Measurements from ENCODE around the gene AP3D1. TPM values are rescaled to one million over a fixed set of nuclear protein-coding genes. Genes with fewer than 3 reads are reported as not detected.

Gene AP3D1
- total RNA-seq, 2 experiments from 2014 or later = 80.0 to 99.8 TPM

DNA sequence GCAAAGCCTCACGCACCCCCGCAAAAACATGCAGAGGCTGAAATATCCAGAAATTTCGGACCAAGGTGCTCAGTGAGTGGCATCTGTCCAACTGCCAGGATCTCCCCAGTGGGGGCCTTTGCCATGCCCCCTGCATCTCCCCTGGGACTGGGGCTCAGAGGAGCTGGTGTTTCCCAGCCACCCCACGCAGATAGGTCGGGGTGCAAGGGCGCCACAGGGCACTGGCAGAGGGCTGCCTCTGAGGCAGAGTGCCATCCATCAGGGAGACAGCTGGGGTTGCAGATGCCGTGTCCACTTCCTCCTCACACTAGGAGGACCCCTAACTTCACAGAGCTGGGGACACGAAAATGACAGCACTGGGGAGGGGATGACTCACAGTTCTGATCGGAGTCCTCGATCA lies 28.4 kb downstream of the AP3D1 start:
- no peaks in the 10 kb centered on the region for H3K9me3 ChIP-seq (ENCODE audit: low read length)
- H3K4me3 ChIP-seq (ENCODE audit: low read depth, low read length, poor library complexity, severe bottlenecking) = no peak overlapping the region
- no peaks in the 10 kb centered on the region for H3K79me2 ChIP-seq (ENCODE audit: insufficient read depth, low read depth, low read length)
- H3K27ac ChIP-seq (ENCODE audit: low read depth, low read length, poor library complexity, severe bottlenecking) = no peak overlapping the region
- H3K9me2 ChIP-seq (ENCODE audit: insufficient read depth, low read length) = no peaks in the 10 kb centered on the region
- peaks cover 91% of the 10 kb centered on the region for H3K36me3 ChIP-seq (ENCODE audit: insufficient read depth, low read length)
- intact Hi-C loops (cut with micrococcal nuclease; ENCODE audit: unreplicated experiment) = no loop called here
- H4K20me1 ChIP-seq (ENCODE audit: insufficient read depth, low read length) = no peaks in the 10 kb centered on the region
- ChIA-PET CTCF (ENCODE audit: unreplicated experiment) (no interaction called here), POLR2A (no interaction called here)
- H3K4me1 ChIP-seq (ENCODE audit: insufficient read depth, low read length, poor library complexity, severe bottlenecking) = no peaks in the 10 kb centered on the region
- no peak for TF ChIP-seq EZH2phosphoT487 (IDR thresholded peaks at IDR 0.05; ENCODE audit: borderline replicate concordance, low read depth, low read length)
- TF ChIP-seq, protein P1, sequence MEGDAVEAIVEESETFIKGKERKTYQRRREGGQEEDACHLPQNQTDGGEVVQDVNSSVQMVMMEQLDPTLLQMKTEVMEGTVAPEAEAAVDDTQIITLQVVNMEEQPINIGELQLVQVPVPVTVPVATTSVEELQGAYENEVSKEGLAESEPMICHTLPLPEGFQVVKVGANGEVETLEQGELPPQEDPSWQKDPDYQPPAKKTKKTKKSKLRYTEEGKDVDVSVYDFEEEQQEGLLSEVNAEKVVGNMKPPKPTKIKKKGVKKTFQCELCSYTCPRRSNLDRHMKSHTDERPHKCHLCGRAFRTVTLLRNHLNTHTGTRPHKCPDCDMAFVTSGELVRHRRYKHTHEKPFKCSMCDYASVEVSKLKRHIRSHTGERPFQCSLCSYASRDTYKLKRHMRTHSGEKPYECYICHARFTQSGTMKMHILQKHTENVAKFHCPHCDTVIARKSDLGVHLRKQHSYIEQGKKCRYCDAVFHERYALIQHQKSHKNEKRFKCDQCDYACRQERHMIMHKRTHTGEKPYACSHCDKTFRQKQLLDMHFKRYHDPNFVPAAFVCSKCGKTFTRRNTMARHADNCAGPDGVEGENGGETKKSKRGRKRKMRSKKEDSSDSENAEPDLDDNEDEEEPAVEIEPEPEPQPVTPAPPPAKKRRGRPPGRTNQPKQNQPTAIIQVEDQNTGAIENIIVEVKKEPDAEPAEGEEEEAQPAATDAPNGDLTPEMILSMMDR (conservative IDR thresholded peaks at IDR 0.05; ENCODE audit: low read length) = no peak
- no peak overlapping the region for H2AFZ ChIP-seq (ENCODE audit: low read length)
- DNase-seq (ENCODE audit: low spot score) = no peak
- no peak overlapping the region for H3K4me2 ChIP-seq (ENCODE audit: low read length)
- no TSS peak for BruUV-seq (replicated peaks)

DNA sequence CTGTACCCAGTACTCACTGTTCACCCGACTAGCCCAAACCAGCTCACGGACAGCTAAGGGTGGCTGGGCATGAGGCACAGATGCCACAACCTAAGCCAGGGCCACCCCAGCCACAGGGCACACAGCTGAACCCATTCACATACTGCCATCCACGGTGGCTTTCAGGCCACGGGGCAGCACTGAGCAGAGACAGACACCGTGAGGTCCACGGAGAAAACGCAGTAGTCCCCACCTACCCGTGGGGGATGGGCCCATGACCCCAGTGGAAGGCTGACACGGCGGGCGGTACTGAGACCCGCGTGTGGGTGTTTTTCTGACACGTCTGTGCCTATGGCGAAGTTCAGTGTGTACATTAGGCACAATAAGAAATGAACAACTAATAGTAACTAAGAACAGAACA lies 29.1 kb downstream of the AP3D1 start:
- no TSS peak for BruUV-seq (replicated peaks)
- no peak overlapping the region for H3K4me2 ChIP-seq (ENCODE audit: low read length)
- H3K9me2 ChIP-seq (ENCODE audit: insufficient read depth, low read length) = no peaks in the 10 kb centered on the region
- H4K20me1 ChIP-seq (ENCODE audit: insufficient read depth, low read length) = no peaks in the 10 kb centered on the region
- H3K79me2 ChIP-seq (ENCODE audit: insufficient read depth, low read depth, low read length) = no peaks in the 10 kb centered on the region
- no peak overlapping the region for H3K4me3 ChIP-seq (ENCODE audit: low read depth, low read length, poor library complexity, severe bottlenecking)
- no peaks in the 10 kb centered on the region for H3K4me1 ChIP-seq (ENCODE audit: insufficient read depth, low read length, poor library complexity, severe bottlenecking)
- H3K27ac ChIP-seq (ENCODE audit: low read depth, low read length, poor library complexity, severe bottlenecking) = no peak overlapping the region
- H3K36me3 ChIP-seq (ENCODE audit: insufficient read depth, low read length) = peaks cover 91% of the 10 kb centered on the region
- DNase-seq (ENCODE audit: low spot score) = no peak
- ChIA-PET POLR2A (interaction anchor here (0.5 kb wide), 1 partner anchor 117 kb away, joined by 3 read pairs; no protein-coding TSS in a partner anchor), CTCF (ENCODE audit: unreplicated experiment) (no interaction called here)
- no peaks in the 10 kb centered on the region for H3K9me3 ChIP-seq (ENCODE audit: low read length)
- TF ChIP-seq EZH2phosphoT487 (IDR thresholded peaks at IDR 0.05; ENCODE audit: borderline replicate concordance, low read depth, low read length) = no peak
- TF ChIP-seq, protein P1 (conservative IDR thresholded peaks at IDR 0.05; ENCODE audit: low read length) = no peak
- H2AFZ ChIP-seq (ENCODE audit: low read length) = no peak overlapping the region
- intact Hi-C loops (cut with micrococcal nuclease; ENCODE audit: unreplicated experiment) = no loop called here

GRCh38 chr19:2121416-2122051 lies 29.8 kb downstream of the AP3D1 start:
- POLR2A ChIA-PET = no interaction called here
- Histone ChIP-seq H3K4me3 (ENCODE audit: low read depth, low read length, poor library complexity, severe bottlenecking) (no peak overlapping the region), H3K27ac (ENCODE audit: low read depth, low read length, poor library complexity, severe bottlenecking) (no peak overlapping the region), H3K79me2 (ENCODE audit: insufficient read depth, low read depth, low read length) (no peaks in the 10 kb centered on the region), H2AFZ (ENCODE audit: low read length) (no peak overlapping the region), H3K4me2 (ENCODE audit: low read length) (no peak overlapping the region), H4K20me1 (ENCODE audit: insufficient read depth, low read length) (no peaks in the 10 kb centered on the region), H3K9me3 (ENCODE audit: low read length) (no peaks in the 10 kb centered on the region), H3K9me2 (ENCODE audit: insufficient read depth, low read length) (no peaks in the 10 kb centered on the region), H3K4me1 (ENCODE audit: insufficient read depth, low read length, poor library complexity, severe bottlenecking) (no peaks in the 10 kb centered on the region), H3K36me3 (ENCODE audit: insufficient read depth, low read length) (peaks cover 91% of the 10 kb centered on the region)
- DNase-seq (ENCODE audit: low spot score) = no peak
- intact Hi-C loops (cut with micrococcal nuclease; ENCODE audit: unreplicated experiment) = no loop called here
- TF ChIP-seq, protein P1 (conservative IDR thresholded peaks at IDR 0.05; ENCODE audit: low read length) = no peak
- TF ChIP-seq EZH2phosphoT487 (IDR thresholded peaks at IDR 0.05; ENCODE audit: borderline replicate concordance, low read depth, low read length) = no peak
- CTCF ChIA-PET (ENCODE audit: unreplicated experiment) = no interaction called here
- BruUV-seq (replicated peaks) = no TSS peak

All from OCI-LY7 (cell line).